ENCODE data around the gene CACNA1B. TPM values are rescaled to one million over a fixed set of nuclear protein-coding genes. Genes with fewer than 3 reads are reported as not detected.

CACNA1B gene
- polyA plus RNA-seq, 1 of the 3 experiments (the other 2 are of a cell fraction): 0.03 TPM

GRCh38 chr9:137987244-137988030, 109.9 kb downstream of the CACNA1B start:
- no peaks in the 10 kb centered on the region for H3K4me1 ChIP-seq (ENCODE audit: control insufficient read depth in 1 of 2, insufficient read depth in 2 of 2, low read depth in 1 of 2, low read length in 1 of 2)
- H3K9ac ChIP-seq: no peak overlapping the region
- no peak overlapping the region for H3K4me2 ChIP-seq
- TF ChIP-seq GATA2 (CRISPR knock-in tag; IDR thresholded peaks at IDR 0.05) (no peak), CTCF (IDR thresholded peaks at IDR 0.05) (no peak), CHD2 (IDR thresholded peaks at IDR 0.05; ENCODE audit: low read length, partially characterized antibody) (no peak), NRF1 (IDR thresholded peaks at IDR 0.05; ENCODE audit: low read depth, low read length) (no peak), RFX5 (IDR thresholded peaks at IDR 0.05; ENCODE audit: low read length) (no peak), TEAD4 (IDR thresholded peaks at IDR 0.05; ENCODE audit: borderline replicate concordance, insufficient read depth) (no peak), ZBTB33 (IDR thresholded peaks at IDR 0.05; ENCODE audit: borderline replicate concordance, low read depth) (no peak), IRF3 (IDR thresholded peaks at IDR 0.05; ENCODE audit: low read depth, low read length) (no peak), ELF1 (IDR thresholded peaks at IDR 0.05) (no peak), USF2 (IDR thresholded peaks at IDR 0.05; ENCODE audit: borderline replicate concordance, low read depth, low read length) (no peak), TAF1 (IDR thresholded peaks at IDR 0.05; ENCODE audit: borderline replicate concordance, low read depth, low read length) (no peak), NFIC (IDR thresholded peaks at IDR 0.05; ENCODE audit: borderline replicate concordance) (no peak), FOXM1 (IDR thresholded peaks at IDR 0.05; ENCODE audit: low read depth) (no peak), FOXJ3 (CRISPR knock-in tag; IDR thresholded peaks at IDR 0.05) (no peak), RAD21 (IDR thresholded peaks at IDR 0.05; ENCODE audit: low read length) (no peak), TCF12 (IDR thresholded peaks at IDR 0.05) (no peak), RCOR1 (IDR thresholded peaks at IDR 0.05; ENCODE audit: low read length) (no peak), MXI1 (IDR thresholded peaks at IDR 0.05; ENCODE audit: low read depth, low read length) (no peak)
- no peaks in the 10 kb centered on the region for H3K27me3 ChIP-seq (ENCODE audit: insufficient read depth)
- no peaks in the 10 kb centered on the region for H3K79me2 ChIP-seq (ENCODE audit: insufficient read depth)
- no peak overlapping the region for H2AFZ ChIP-seq (ENCODE audit: low read depth)
- H3K4me3 ChIP-seq (ENCODE audit: low read depth in 2 of 2, low read length in 1 of 2): no peak overlapping the region
- no peaks in the 10 kb centered on the region for H3K36me3 ChIP-seq (replicated peaks in 1 of 2; ENCODE audit: control insufficient read depth in 1 of 2, insufficient read depth in 2 of 2, low read length in 1 of 2)
- H3K27ac ChIP-seq (ENCODE audit: low read depth in 2 of 2, low read length in 1 of 2): no peak overlapping the region
- H3F3A ChIP-seq (replicated peaks; ENCODE audit: insufficient read depth): no peaks in the 10 kb centered on the region
- no peaks in the 10 kb centered on the region for H3K9me3 ChIP-seq
- no peaks in the 10 kb centered on the region for H4K20me1 ChIP-seq (ENCODE audit: insufficient read depth)
- no peak for DNase-seq
- ChIA-PET CTCF (no interaction called here), POLR2A (no interaction called here)
- 55% methylated on average over 7 of the region's 10 CpGs for WGBS (ENCODE audit: low lambda C conversion rate)
- no peaks in the 10 kb centered on the region for H3K9me2 ChIP-seq

Measured in SK-N-SH (cell line).